CD4-positive, alpha-beta T cell treated with Interleukin-10 for 1 hour (primary cell): Measurements from ENCODE around the gene IFNA16.
A peak's percentile ranks its signal among the peaks of the same experiment; 100 is the strongest.
"Not testable (repeated sequence)": the region's sequence is repeated elsewhere in the genome, so short reads cannot be mapped to it uniquely, and the experiment has no call there.

ENCODE experiments used
- DNase-seq: peaks from one replicate; pipeline ENCODE4 v3.0.0-alpha.2; 2020

Gene IFNA16

GRCh38 chr9:21217211-21217610 lies at the start of gene IFNA16:
TSS of gene IFNA16 (minus strand) at chr9:21217311. CDS start at chr9:21217305, 6 bp downstream.
- not testable (repeated sequence) for DNase-seq

DNA sequence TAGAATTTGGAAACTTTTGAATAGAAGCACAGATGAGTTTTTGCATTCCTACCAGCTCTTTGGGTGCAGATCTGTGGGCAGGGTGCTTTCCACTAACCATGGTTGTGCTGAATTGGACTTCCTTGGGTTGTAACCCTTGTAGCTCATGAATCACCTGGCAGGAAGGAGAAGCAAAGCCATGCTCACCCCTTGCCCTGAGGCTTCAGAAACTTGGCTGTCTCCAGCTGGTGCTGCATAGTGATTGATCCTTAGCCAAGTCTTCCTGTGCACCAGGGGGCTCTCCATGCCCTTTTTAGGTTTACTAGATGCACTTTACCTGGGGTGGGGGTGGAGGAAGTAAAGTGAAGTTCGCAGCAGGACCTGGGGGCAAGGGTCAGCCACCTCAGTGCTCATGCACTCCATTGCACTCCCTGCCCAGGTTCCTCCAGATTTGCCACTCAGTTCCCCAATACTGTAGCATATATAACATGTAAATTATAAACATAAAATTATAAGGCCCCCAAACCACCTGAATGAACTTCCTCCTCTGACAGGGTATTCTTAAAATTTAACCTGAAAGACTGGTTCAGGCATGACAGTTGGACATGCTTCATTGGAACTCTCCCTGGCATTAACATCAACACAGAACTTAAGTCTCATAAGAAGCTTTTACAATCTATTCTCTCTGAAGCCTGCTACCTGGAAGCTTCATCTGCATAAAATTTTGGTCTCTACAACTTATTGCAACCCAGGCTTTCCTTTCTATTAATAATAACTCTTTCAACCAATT lies 48.5 kb upstream of the IFNA16 start:
- no peak for DNase-seq

DNA sequence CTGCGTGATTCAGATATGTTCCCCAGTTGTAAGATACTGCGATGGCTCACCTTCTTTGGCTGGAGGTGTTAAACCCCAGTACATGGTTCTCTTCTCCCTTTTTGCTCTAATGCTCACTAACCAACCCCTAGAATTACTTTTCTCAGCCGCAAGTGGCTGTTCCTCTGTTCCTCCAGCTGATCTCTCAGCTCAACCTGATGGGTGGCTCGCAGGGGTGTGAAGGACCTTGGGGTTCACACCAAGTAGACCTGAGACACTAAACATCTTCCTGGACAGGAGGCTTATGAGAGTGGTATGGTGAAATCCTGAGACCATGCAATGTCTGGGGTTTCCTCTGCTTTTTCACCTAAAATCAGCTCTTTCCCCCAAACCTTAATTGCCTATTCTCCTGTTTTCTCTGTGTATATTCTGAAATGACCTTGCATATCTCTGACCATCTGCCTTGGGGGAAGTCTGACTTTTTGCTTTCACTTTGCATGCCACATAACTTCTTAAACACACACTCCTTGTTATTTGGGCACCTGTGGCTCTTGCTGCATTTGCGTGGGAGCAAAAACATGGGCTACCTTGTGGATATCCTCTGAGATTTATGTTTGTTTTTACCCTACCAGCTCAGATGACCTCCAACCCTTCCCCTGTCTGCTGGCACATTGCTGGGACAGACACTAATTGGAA lies 38.6 kb upstream of the IFNA16 start:
- DNase-seq, result no peak

GRCh38 chr9:21252721-21253547 lies 35.8 kb upstream of the IFNA16 start:
- peak; percentile 11 for DNase-seq

- DNase-seq, result no peak
Measured at GRCh38 chr9:21251638-21252037, 34.5 kb upstream of the IFNA16 start.

DNA sequence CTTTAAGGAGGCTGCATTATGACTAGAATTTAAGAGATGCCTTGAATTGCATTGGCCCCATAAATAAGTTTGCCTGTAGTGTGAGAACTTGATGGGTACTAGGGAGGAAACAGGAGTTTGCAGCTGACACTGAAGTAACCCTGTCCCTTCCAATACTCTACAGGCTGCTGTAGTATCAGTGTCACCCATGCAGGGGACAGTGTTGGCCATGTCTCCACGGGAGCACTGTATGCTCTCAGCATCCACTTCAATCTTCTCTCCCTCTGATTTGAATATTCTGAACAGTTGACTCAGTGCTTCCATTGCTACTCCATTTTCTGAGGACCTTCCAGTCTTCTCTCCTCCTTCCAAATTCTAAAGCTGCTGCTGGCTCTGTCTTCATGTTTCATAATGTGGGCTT lies 34.1 kb upstream of the IFNA16 start:
- no peak for DNase-seq

DNA sequence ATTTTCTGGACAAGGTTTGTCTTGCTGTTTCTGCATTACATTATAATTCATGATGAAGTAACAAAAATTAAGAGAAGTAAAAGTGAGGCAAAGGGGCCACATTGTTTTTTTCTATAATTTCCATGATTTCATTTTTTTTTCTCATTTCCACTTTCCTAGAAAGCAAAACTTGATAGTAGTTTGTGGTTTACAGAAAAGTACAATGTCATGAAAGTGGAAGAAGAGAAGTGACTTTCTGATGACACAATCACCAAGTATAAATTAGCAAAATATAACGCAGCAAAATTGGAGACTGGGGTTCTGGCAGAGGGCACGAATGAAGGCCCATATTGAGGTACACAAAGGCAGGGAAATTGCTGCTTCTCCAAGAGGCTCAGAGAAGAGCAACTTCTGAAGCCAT lies 27.7 kb upstream of the IFNA16 start:
- no peak for DNase-seq

DNA sequence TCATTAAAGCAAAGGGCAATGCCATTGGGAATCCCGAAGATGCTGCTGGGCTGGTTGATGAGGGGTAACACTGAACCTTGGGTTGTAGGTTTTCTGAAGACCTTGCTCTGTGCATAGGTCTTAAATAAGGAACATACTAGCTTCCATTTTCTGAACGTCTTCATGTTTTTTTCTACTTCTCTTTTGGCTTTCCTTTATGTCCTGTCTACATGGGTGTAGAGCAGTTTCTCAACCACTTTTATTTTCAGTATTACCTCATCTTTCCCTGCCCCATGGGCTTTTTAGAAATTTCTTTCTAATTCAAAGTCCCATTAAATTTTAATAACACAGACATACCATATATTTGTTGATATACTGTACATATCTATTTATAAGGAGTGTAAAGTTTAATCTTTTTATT lies 22.8 kb upstream of the IFNA16 start, which contains the start of gene IFNA14:
TSS of gene IFNA14 (minus strand) at position 95 of the 400 bp plus-strand sequence. CDS start at position 25, 70 bp downstream.
- no peak for DNase-seq

- not testable (repeated sequence) for DNase-seq
Measured at GRCh38 chr9:21236360-21236714, 19.2 kb upstream of the IFNA16 start.

DNA sequence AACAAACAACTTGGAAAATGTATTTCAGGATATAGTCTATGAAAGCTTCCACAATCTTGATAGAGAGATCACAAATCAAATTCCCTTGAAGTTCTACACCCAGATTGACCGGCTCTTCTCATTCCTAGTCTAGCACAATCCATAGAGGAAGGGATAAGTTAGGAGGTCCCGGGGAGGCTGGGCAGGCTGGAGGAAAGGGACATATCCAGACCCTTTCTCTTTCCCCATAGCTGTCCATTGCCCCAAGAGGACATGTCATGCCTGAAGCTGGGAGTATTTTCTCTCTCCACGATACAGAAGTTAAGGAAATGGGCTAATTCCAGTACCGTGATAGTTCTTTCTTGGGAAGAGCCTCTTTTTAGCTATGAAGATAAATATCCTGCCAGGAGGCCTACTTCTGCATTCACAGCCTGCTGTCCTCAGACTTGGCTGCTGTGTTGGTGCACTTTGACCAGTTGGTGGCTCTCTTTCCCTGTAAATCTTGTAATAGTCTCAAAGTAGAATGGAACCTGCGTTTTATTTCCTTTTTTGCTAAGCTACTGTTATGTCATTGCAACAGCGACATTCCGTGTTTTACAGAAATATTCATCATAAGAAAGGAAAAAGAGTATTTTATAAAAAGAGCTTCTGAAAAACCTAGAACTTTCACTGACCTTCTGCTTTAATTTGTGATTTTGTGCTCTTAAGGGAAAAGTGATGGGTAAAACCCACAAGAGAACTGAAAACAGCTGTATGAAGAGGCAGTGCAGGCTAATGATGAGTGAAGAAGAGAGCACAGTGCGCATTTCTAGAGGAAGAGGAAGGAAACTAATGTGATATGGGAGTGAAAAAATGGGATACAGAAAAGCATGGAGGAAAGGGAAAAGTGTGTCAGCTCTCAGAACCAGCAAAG lies 18.6 kb upstream of the IFNA16 start:
- DNase-seq, result peak; percentile 57

GRCh38 chr9:21234153-21234687 lies 17.1 kb upstream of the IFNA16 start:
- DNase-seq, result no peak

DNA sequence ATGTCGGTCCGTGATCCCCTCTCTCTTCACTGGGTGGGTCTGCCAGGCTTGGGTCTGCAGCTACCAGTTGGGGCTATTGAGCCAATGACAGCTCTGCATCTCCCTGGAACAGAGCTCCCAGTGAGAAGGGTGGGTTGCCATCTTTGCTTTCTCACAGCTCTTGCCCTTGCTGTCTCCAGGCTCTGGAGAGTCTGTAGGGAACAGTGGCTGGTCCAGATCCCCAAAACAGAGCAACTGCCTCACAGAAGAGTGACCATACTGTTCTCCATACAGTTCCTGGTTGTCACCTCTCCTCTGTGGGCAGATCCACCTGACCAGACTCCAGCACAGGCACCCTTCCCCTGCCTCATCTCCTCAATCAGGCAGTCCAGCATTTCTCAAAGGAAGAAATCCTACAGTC lies 16.1 kb upstream of the IFNA16 start:
- DNase-seq, result no peak

DNA sequence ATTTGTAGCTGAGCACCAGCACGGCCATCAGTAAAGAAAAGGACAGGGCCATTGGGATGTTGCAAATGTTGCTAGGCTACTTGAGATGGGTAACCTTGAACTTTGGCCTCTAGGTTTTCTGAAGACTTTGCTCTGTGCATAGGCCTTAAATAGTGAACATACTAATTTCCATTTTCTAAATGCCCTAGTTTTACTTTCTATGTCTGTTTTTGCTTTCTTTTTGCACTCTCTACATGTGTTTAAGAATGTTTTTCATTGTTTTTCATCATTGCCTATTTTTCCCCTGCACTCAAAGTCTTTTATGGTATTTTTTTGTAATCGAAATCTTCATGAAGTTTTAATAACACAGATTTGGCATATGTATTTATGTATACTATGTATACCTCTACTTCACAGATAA lies 11.0 kb upstream of the IFNA16 start, which contains the start of gene IFNA17:
TSS of gene IFNA17 (minus strand) at position 101 of the 400 bp plus-strand sequence. CDS start at position 52, 49 bp downstream.
- no peak for DNase-seq

DNA sequence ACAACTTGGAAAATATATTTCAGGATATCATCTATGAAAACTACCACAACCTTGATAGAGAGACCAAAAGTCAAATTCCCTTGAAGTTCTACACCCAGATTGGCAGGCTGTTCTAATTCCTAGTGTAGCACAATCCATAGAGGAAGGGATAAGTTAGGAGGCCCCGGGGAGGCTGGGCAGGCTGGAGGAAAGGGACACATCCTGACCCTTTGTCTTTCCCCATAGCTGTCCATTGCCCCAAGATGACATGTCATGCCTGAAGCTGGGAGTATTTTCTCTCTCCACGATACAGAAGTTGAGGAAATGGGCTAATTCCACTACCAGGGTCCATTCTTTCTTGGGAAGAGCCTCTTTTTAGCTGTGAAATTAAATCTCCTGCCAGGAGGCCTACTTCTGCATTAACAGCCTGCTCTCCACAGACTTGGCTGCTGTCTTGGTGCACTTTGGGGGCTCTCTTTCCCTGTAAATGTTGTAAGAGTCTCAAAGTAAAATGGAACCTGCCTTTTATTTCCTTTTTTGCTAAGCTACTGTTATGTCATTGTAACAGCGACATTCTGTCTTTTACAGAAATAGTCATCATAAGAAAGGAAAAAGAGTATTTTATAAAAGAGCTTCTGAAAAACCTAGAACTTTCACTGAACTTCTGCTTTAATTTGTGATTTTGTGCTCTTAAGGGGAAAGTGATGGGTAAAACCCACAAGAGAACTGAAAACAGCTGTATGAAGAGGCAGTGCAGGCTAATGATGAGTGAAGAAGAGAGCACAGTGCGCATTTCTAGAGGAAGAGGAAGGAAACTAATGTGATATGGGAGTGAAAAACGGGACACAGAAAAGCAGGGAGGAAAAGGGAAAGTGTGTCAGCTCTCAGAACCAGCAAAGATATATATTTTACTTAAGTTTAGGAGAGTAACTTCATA lies 3.4 kb downstream of the IFNA16 start:
- not testable (repeated sequence) for DNase-seq

DNA sequence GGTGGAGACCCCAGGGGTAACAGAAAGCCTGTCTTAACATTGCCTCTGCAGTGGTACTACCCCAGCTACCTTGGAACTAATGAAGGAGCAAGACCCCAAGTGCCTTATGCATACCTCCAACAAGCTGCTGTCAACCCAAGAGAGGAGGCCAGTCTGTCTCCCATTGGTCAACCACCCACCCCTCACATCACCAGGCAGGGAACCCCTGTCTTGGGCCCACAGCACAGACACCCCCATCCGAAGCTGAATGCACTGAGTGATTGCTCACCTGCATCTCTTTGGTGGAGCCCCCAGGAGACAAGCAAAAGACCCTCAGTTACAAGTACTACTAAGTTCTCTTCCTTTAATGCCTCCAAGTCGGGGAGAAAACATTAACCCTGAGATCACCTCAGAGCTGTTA lies 5.0 kb downstream of the IFNA16 start:
- DNase-seq, result not testable (repeated sequence)

GRCh38 chr9:21210782-21211181 lies 6.3 kb downstream of the IFNA16 start:
- DNase-seq, result not testable (repeated sequence)

DNA sequence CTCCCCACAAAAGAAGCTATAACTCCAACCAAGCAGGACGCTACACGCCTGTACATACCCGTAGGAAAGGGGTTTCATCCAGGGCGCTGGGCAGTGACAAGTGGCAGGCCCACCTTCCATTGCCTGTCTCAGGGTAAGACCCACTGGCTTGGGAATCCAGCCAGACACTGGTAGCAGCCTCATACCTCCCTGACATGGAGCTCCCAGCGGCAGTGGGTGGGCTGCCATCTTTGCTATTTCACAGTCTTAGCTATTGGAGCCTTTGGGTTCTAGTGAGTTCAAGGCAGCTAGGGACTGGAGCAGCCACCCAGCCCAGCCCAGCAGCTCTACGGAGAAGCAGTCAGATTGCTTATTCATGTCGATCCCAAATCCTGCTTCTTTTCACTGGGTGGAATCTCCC lies 6.8 kb downstream of the IFNA16 start:
- DNase-seq, result no peak

GRCh38 chr9:21207043-21207442 lies 10.1 kb downstream of the IFNA16 start, which contains the start of gene IFNA10:
TSS of gene IFNA10 (minus strand) at chr9:21207143. CDS start at chr9:21207097, 46 bp downstream.
- DNase-seq, result not testable (repeated sequence)

DNA sequence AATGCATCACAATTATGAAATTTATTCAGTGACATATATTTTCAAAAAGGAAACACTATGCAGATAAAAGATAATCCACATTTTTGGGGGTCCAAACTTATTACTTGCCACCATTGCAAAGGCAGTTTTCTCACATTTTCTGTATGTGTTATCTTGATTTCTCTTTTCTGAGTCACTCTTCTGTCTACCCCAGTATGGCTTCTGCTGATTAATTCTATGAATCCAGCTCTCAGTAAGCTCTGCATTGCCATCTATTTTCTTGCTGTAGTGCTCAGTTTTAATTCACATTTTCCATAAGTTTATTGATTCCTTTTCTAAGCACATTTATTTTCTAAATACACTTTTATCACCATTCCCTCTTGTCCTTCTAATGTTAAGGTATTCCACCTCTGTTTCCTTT lies 11.9 kb downstream of the IFNA16 start:
- DNase-seq, result no peak

GRCh38 chr9:21202105-21202504 lies 15.0 kb downstream of the IFNA16 start, which contains the start of gene IFNA7:
TSS of gene IFNA7 (minus strand) at chr9:21202205. CDS start at chr9:21202165, 40 bp downstream.
- DNase-seq, result not testable (repeated sequence)
